ENCODE data around the gene GCNT2. TPM values are rescaled to one million over a fixed set of nuclear protein-coding genes. Genes with fewer than 3 reads are reported as not detected.
"Not testable (repeated sequence)": the region's sequence is repeated elsewhere in the genome, so short reads cannot be mapped to it uniquely, and the experiment has no call there.

The GCNT2 gene
- total and polyA plus RNA-seq, 7 experiments from 2014 or later = 0.45 to 8.5 (median 3.6) TPM

- Histone ChIP-seq H3K36me3 (ENCODE audit: control insufficient read depth in 2 of 3, insufficient read depth in 3 of 3, low read length in 3 of 3) (no peaks in the 10 kb centered on the region), H3K4me1 (ENCODE audit: control insufficient read depth in 2 of 2, insufficient read depth in 2 of 2, low read length in 2 of 2) (no peaks in the 10 kb centered on the region), H3K27ac (ENCODE audit: low read depth, low read length) (no peak overlapping the region), H3K9me3 (ENCODE audit: control insufficient read depth in 2 of 3, low read length in 3 of 3) (no peaks in the 10 kb centered on the region), H3K4me3 (ENCODE audit: low read length) (no peak overlapping the region), H3K27me3 (ENCODE audit: control insufficient read depth in 2 of 2, insufficient read depth in 2 of 2, low read length in 2 of 2) (no peaks in the 10 kb centered on the region)
- ChIA-PET POLR2A (no interaction called here), CTCF (no interaction called here)
- Mint-ChIP-seq H3K4me3 (no peak overlapping the region), H3K27me3 (no peaks in the 10 kb centered on the region), H3K9me3 (peaks cover 1 to 18% (median 7%) of the 10 kb centered on the region in 11 donors), H3K36me3 (peaks cover 1 to 23% (median 14%) of the 10 kb centered on the region in 5 donors), H3K27ac (no peak overlapping the region), H3K4me1 (peaks cover 0 to 7% (median 4%) of the 10 kb centered on the region in 7 donors)
- ATAC-seq = no peak
- DNase-seq = no peak
- intact Hi-C loops (cut with micrococcal nuclease) = no loop called here
Observed at GRCh38 chr6:10612161-10612560, 91.0 kb downstream of the GCNT2 start.

- no peak overlapping the region for H3K4me3 Mint-ChIP-seq
- H3K4me1 ChIP-seq (ENCODE audit: control insufficient read depth in 2 of 2, insufficient read depth in 2 of 2, low read length in 2 of 2) = no peaks in the 10 kb centered on the region
- H3K4me1 Mint-ChIP-seq = peaks cover 0 to 7% (median 4%) of the 10 kb centered on the region in 7 donors
- no peaks in the 10 kb centered on the region for H3K27me3 Mint-ChIP-seq
- peaks cover 0 to 22% (median 13%) of the 10 kb centered on the region in 5 donors for H3K36me3 Mint-ChIP-seq
- H3K27ac ChIP-seq (ENCODE audit: low read depth, low read length) = no peak overlapping the region
- intact Hi-C loops (cut with micrococcal nuclease) = no loop called here
- DNase-seq = no peak
- H3K9me3 Mint-ChIP-seq = peaks cover 1 to 12% (median 7%) of the 10 kb centered on the region in 11 donors
- no peak overlapping the region for H3K27ac Mint-ChIP-seq
- no peak overlapping the region for H3K4me3 ChIP-seq (ENCODE audit: low read length)
- no peaks in the 10 kb centered on the region for H3K27me3 ChIP-seq (ENCODE audit: control insufficient read depth in 2 of 2, insufficient read depth in 2 of 2, low read length in 2 of 2)
- no peaks in the 10 kb centered on the region for H3K36me3 ChIP-seq (ENCODE audit: control insufficient read depth in 2 of 3, insufficient read depth in 3 of 3, low read length in 3 of 3)
- H3K9me3 ChIP-seq (ENCODE audit: control insufficient read depth in 2 of 3, low read length in 3 of 3) = no peaks in the 10 kb centered on the region
- ATAC-seq = no peak
- ChIA-PET POLR2A (no interaction called here), CTCF (no interaction called here)
Observed at GRCh38 chr6:10613077-10613476, 91.9 kb downstream of the GCNT2 start.

GRCh38 chr6:10613723-10614122 lies 92.6 kb downstream of the GCNT2 start:
- DNase-seq = no peak
- peaks cover 0 to 12% (median 6%) of the 10 kb centered on the region in 11 donors for H3K9me3 Mint-ChIP-seq
- no peak for ATAC-seq
- H3K4me1 Mint-ChIP-seq = peaks cover 0 to 7% (median 4%) of the 10 kb centered on the region in 7 donors
- H3K36me3 Mint-ChIP-seq = peaks cover 0 to 20% (median 8%) of the 10 kb centered on the region in 5 donors
- POLR2A ChIA-PET = no interaction called here
- H3K9me3 ChIP-seq (ENCODE audit: control insufficient read depth in 2 of 3, low read length in 3 of 3) = no peaks in the 10 kb centered on the region
- no peaks in the 10 kb centered on the region for H3K36me3 ChIP-seq (ENCODE audit: control insufficient read depth in 2 of 3, insufficient read depth in 3 of 3, low read length in 3 of 3)
- H3K27me3 ChIP-seq (ENCODE audit: control insufficient read depth in 2 of 2, insufficient read depth in 2 of 2, low read length in 2 of 2) = no peaks in the 10 kb centered on the region
- CTCF ChIA-PET = interaction anchor here (0.7 kb wide), 1 partner anchor 12 kb away, joined by 6 read pairs; no protein-coding TSS in a partner anchor
- H3K4me3 Mint-ChIP-seq = no peak overlapping the region
- no peaks in the 10 kb centered on the region for H3K4me1 ChIP-seq (ENCODE audit: control insufficient read depth in 2 of 2, insufficient read depth in 2 of 2, low read length in 2 of 2)
- intact Hi-C loops (cut with micrococcal nuclease) = no loop called here
- no peak overlapping the region for H3K4me3 ChIP-seq (ENCODE audit: low read length)
- H3K27ac Mint-ChIP-seq = no peak overlapping the region
- H3K27ac ChIP-seq (ENCODE audit: low read depth, low read length) = no peak overlapping the region
- H3K27me3 Mint-ChIP-seq = no peaks in the 10 kb centered on the region

DNA sequence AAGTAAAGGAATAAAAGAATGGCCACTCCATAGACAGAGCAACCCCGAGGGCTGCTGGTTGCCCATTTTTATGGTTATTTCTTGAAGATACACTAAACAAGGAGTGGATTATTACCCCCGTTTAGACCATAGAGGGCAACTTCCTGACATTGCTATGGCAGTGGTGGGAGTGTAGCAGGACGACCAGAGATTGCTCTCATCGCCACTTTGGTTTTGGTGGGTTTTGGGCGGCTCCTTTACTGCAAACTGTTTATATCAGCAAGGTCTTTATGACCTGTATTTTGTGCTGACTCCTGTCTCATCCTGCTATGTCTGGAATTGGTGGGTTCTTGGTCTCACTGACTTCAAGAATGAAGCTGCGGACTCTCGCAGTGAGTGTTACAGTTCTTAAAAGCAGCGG lies 94.5 kb downstream of the GCNT2 start:
- CTCF ChIA-PET = no interaction called here

GRCh38 chr6:10616266-10616665 lies 95.1 kb downstream of the GCNT2 start:
- H3K27ac ChIP-seq (ENCODE audit: low read depth, low read length); H3K4me1 ChIP-seq (ENCODE audit: control insufficient read depth in 2 of 2, insufficient read depth in 2 of 2, low read length in 2 of 2); POLR2A ChIA-PET; ATAC-seq; H3K9me3 ChIP-seq (ENCODE audit: control insufficient read depth in 2 of 3, low read length in 3 of 3); CTCF ChIA-PET; H3K27me3 Mint-ChIP-seq; H3K27me3 ChIP-seq (ENCODE audit: control insufficient read depth in 2 of 2, insufficient read depth in 2 of 2, low read length in 2 of 2); H3K9me3 Mint-ChIP-seq; H3K4me3 Mint-ChIP-seq; H3K4me3 ChIP-seq (ENCODE audit: low read length); H3K4me1 Mint-ChIP-seq; H3K36me3 ChIP-seq (ENCODE audit: control insufficient read depth in 2 of 3, insufficient read depth in 3 of 3, low read length in 3 of 3); DNase-seq; intact Hi-C loops (cut with micrococcal nuclease); H3K27ac Mint-ChIP-seq: not testable (repeated sequence)
- peaks cover 2 to 12% (median 3%) of the 10 kb centered on the region in 5 donors for H3K36me3 Mint-ChIP-seq

More for the DNA sequence above, 94.5 kb downstream of the GCNT2 start:
- Histone ChIP-seq H3K9me3 (ENCODE audit: control insufficient read depth in 2 of 3, low read length in 3 of 3) (no peaks in the 10 kb centered on the region), H3K27me3 (ENCODE audit: control insufficient read depth in 2 of 2, insufficient read depth in 2 of 2, low read length in 2 of 2) (no peaks in the 10 kb centered on the region), H3K4me3 (ENCODE audit: low read length) (no peak overlapping the region), H3K27ac (ENCODE audit: low read depth, low read length) (no peak overlapping the region), H3K36me3 (ENCODE audit: control insufficient read depth in 2 of 3, insufficient read depth in 3 of 3, low read length in 3 of 3) (no peaks in the 10 kb centered on the region), H3K4me1 (ENCODE audit: control insufficient read depth in 2 of 2, insufficient read depth in 2 of 2, low read length in 2 of 2) (no peaks in the 10 kb centered on the region)
- Mint-ChIP-seq H3K9me3 (peaks cover 0 to 6% (median 0%) of the 10 kb centered on the region in 11 donors), H3K4me1 (peaks cover 0 to 7% (median 0%) of the 10 kb centered on the region in 7 donors), H3K36me3 (peaks cover 0 to 9% (median 0%) of the 10 kb centered on the region in 5 donors), H3K4me3 (no peak overlapping the region), H3K27ac (no peak overlapping the region), H3K27me3 (no peaks in the 10 kb centered on the region)
- POLR2A ChIA-PET = no interaction called here
- ATAC-seq = no peak
- DNase-seq = no peak
- intact Hi-C loops (cut with micrococcal nuclease) = no loop called here

DNA sequence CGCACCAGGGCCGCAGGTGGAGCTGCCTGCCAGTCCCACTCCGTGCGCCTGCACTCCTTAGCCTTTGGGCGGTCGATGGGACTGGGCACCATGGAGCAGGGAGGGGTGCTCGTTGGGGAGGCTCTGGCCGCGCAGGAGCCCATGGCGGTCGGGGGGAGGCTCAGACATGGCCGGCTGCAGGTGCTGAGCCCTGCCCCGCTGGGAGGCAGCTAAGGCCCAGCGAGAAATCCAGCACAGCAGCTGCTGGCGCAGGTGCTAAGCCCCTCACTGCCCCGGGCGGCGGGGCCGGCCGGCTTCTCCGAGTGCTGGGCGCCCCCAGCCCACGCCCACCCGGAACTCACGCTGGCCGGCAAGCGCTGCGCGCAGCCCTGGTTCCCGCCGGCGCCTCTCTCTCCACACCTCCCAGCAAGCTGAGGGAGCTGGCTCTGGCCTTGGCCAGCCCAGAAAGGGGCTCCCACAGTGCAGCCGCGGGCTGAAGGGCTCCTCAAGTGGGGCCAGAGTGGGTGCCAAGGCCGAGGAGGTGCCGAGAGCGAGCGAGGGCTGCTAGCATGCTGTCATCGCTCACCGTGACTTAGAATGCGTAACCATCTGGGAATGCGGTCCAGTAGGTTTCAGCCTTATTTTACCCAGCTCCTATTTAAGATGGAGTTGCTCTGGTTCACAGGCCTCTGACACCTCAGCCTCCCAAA lies 96.0 kb downstream of the GCNT2 start:
- ChIA-PET CTCF (no interaction called here), POLR2A (no interaction called here)
- peaks cover 0 to 7% (median 0%) of the 10 kb centered on the region in 7 donors for H3K4me1 Mint-ChIP-seq
- no peaks in the 10 kb centered on the region for H3K9me3 ChIP-seq (ENCODE audit: control insufficient read depth in 2 of 3, low read length in 3 of 3)
- peaks cover 0 to 6% (median 0%) of the 10 kb centered on the region in 11 donors for H3K9me3 Mint-ChIP-seq
- no peaks in the 10 kb centered on the region for H3K27me3 Mint-ChIP-seq
- peaks cover 0 to 9% (median 0%) of the 10 kb centered on the region in 3 experiments for H3K36me3 ChIP-seq (ENCODE audit: control insufficient read depth in 2 of 3, insufficient read depth in 3 of 3, low read length in 3 of 3)
- no peak overlapping the region for H3K27ac Mint-ChIP-seq
- no peak overlapping the region for H3K4me3 Mint-ChIP-seq
- intact Hi-C loops (cut with micrococcal nuclease) = no loop called here
- H3K27me3 ChIP-seq (ENCODE audit: control insufficient read depth in 2 of 2, insufficient read depth in 2 of 2, low read length in 2 of 2) = no peaks in the 10 kb centered on the region
- DNase-seq (no peak), ATAC-seq (no peak)
- H3K4me3 ChIP-seq (ENCODE audit: low read length) = no peak overlapping the region
- H3K36me3 Mint-ChIP-seq = peaks cover 4 to 21% (median 11%) of the 10 kb centered on the region in 5 donors
- H3K27ac ChIP-seq (ENCODE audit: low read depth, low read length) = no peak overlapping the region
- H3K4me1 ChIP-seq (ENCODE audit: control insufficient read depth in 2 of 2, insufficient read depth in 2 of 2, low read length in 2 of 2) = no peaks in the 10 kb centered on the region

DNA sequence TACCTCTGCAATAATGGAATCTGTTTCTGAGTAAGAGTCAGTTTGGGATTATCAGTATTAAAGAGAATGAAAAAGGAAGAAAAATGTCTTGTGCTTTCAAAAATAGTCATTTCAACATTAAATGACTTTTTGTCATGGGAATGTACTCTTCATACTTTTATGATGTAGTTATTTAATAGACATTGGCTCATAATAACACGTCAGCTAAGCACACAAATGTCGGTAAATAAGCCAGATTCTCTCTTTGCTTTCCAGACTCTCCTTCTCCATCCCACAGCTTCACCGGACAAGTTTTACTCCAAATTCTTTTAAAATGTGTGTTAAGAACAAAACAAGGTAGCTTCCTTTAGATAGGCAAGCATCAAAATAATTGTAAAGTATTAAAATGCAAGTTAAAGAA lies 97.3 kb downstream of the GCNT2 start:
- Mint-ChIP-seq H3K27me3 (no peaks in the 10 kb centered on the region), H3K4me1 (peaks cover 0 to 7% (median 0%) of the 10 kb centered on the region in 7 donors), H3K27ac (no peak overlapping the region), H3K36me3 (peaks cover 4 to 31% (median 18%) of the 10 kb centered on the region in 5 donors), H3K4me3 (no peak overlapping the region), H3K9me3 (peaks cover 0 to 8% (median 2%) of the 10 kb centered on the region in 11 donors)
- Histone ChIP-seq H3K27me3 (ENCODE audit: control insufficient read depth in 2 of 2, insufficient read depth in 2 of 2, low read length in 2 of 2) (no peaks in the 10 kb centered on the region), H3K4me3 (ENCODE audit: low read length) (no peak overlapping the region), H3K4me1 (ENCODE audit: control insufficient read depth in 2 of 2, insufficient read depth in 2 of 2, low read length in 2 of 2) (no peaks in the 10 kb centered on the region), H3K27ac (ENCODE audit: low read depth, low read length) (no peak overlapping the region), H3K9me3 (ENCODE audit: control insufficient read depth in 2 of 3, low read length in 3 of 3) (no peaks in the 10 kb centered on the region), H3K36me3 (ENCODE audit: control insufficient read depth in 2 of 3, insufficient read depth in 3 of 3, low read length in 3 of 3) (peaks cover 0 to 12% (median 0%) of the 10 kb centered on the region in 3 experiments)
- ChIA-PET CTCF (no interaction called here), POLR2A (no interaction called here)
- intact Hi-C loops (cut with micrococcal nuclease) = no loop called here
- no peak for DNase-seq
- ATAC-seq = no peak

All from naive thymus-derived CD4-positive, alpha-beta T cell (primary cell).